Measurements from ENCODE around the gene C4orf50. TPM values are rescaled to one million over a fixed set of nuclear protein-coding genes. Genes with fewer than 3 reads are reported as not detected.

C4orf50 gene
- total and polyA plus RNA-seq, 2 of the 4 experiments (the other 2 are of a cell fraction), result not detected

- POLR2A ChIA-PET (ENCODE audit: unreplicated experiment), result no interaction called here
- WGBS, 2 experiments (ENCODE audit: extremely low coverage in 2 of 2, insufficient read length in 1 of 2), result no CpG with 5 or more reads among the region's 3 CpGs
Measured at GRCh38 chr4:5908876-5909427, 109.3 kb downstream of the C4orf50 start.

More at GRCh38 chr4:5908876-5909427, 109.3 kb downstream of the C4orf50 start:
- H2BK5ac ChIP-seq (ENCODE audit: low read depth, low read length, poor library complexity, severe bottlenecking), result no peak overlapping the region
- H3K23ac ChIP-seq (ENCODE audit: low read depth, low read length), result no peak overlapping the region
- in situ Hi-C loops (cut with MboI; ENCODE audit: low sequenced_read_pairs), result no loop called here
- H3K4ac ChIP-seq (ENCODE audit: low read depth, low read length), result no peak overlapping the region
- H3K4me3 ChIP-seq (ENCODE audit: insufficient read depth, low read depth, low read length), result no peak overlapping the region
- TF ChIP-seq RFX5 (IDR thresholded peaks at IDR 0.05; ENCODE audit: low read depth, low read length), result no peak
- TF ChIP-seq MXI1 (IDR thresholded peaks at IDR 0.05; ENCODE audit: borderline replicate concordance, low read depth, low read length), result no peak
- TF ChIP-seq SMC3 (IDR thresholded peaks at IDR 0.05; ENCODE audit: low read depth, low read length), result no peak
- TF ChIP-seq MAZ (IDR thresholded peaks at IDR 0.05; ENCODE audit: borderline replicate concordance, low read depth, low read length), result no peak
- TF ChIP-seq MAFK (IDR thresholded peaks at IDR 0.05; ENCODE audit: low read depth, low read length), result no peak
- TF ChIP-seq FOS (IDR thresholded peaks at IDR 0.05; ENCODE audit: low read depth, low read length), result no peak
- TF ChIP-seq CEBPB (IDR thresholded peaks at IDR 0.05; ENCODE audit: low read depth, low read length), result no peak
- no peak for TF ChIP-seq RAD21 (IDR thresholded peaks at IDR 0.05; ENCODE audit: low read length)
- TF ChIP-seq POLR2A (IDR thresholded peaks at IDR 0.05; ENCODE audit: low read depth, low read length), result no peak
- TF ChIP-seq, protein P1, sequence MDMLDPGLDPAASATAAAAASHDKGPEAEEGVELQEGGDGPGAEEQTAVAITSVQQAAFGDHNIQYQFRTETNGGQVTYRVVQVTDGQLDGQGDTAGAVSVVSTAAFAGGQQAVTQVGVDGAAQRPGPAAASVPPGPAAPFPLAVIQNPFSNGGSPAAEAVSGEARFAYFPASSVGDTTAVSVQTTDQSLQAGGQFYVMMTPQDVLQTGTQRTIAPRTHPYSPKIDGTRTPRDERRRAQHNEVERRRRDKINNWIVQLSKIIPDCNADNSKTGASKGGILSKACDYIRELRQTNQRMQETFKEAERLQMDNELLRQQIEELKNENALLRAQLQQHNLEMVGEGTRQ (IDR thresholded peaks at IDR 0.05; ENCODE audit: low read depth, low read length), result no peak
- TF ChIP-seq CHD1 (IDR thresholded peaks at IDR 0.05; ENCODE audit: low read depth, low read length), result no peak
- no peak for TF ChIP-seq BHLHE40 (IDR thresholded peaks at IDR 0.05; ENCODE audit: low read depth, low read length)
- TF ChIP-seq NFE2L2 (IDR thresholded peaks at IDR 0.05; ENCODE audit: low read depth, low read length), result no peak
- TF ChIP-seq, protein P2, sequence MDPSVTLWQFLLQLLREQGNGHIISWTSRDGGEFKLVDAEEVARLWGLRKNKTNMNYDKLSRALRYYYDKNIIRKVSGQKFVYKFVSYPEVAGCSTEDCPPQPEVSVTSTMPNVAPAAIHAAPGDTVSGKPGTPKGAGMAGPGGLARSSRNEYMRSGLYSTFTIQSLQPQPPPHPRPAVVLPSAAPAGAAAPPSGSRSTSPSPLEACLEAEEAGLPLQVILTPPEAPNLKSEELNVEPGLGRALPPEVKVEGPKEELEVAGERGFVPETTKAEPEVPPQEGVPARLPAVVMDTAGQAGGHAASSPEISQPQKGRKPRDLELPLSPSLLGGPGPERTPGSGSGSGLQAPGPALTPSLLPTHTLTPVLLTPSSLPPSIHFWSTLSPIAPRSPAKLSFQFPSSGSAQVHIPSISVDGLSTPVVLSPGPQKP (IDR thresholded peaks at IDR 0.05; ENCODE audit: borderline replicate concordance, low read depth, low read length), result no peak
- no peaks in the 10 kb centered on the region for H3K79me1 ChIP-seq (ENCODE audit: low read depth in 1 of 2, low read length in 2 of 2)
- no peak overlapping the region for H4K91ac ChIP-seq (ENCODE audit: insufficient read depth, low read depth, low read length)
- H3K9me1 ChIP-seq (ENCODE audit: insufficient read depth, low read length), result no peaks in the 10 kb centered on the region
- H2BK20ac ChIP-seq (ENCODE audit: low read depth, low read length), result no peak overlapping the region
- H3K9ac ChIP-seq (ENCODE audit: low read depth, low read length), result no peak overlapping the region
- ATAC-seq (ENCODE audit: low read depth) (no peak), DNase-seq (no peak)
- intact Hi-C loops (cut with micrococcal nuclease), result no loop called here
- no peak overlapping the region for H3K56ac ChIP-seq (ENCODE audit: extremely low read depth, insufficient read depth, low read length)
- peaks cover 2% of the 10 kb centered on the region; the same call in 1 of the 2 replicates for H3K9me3 ChIP-seq (ENCODE audit: control insufficient read depth, insufficient read depth, low read length)
- BruUV-seq (replicated peaks), result no TSS peak
- dilution Hi-C loops (cut with HindIII; ENCODE audit: low sequenced_read_pairs, unreplicated experiment), result no loop called here
- no peak overlapping the region for H2BK15ac ChIP-seq (ENCODE audit: low read depth, low read length)
- no peaks in the 10 kb centered on the region; the same call in 1 of the 2 replicates for H3K27me3 ChIP-seq (ENCODE audit: control insufficient read depth, insufficient read depth, low read length)
- no peak overlapping the region for H2BK120ac ChIP-seq (ENCODE audit: low read depth, low read length)
- H4K5ac ChIP-seq (ENCODE audit: low read depth, low read length), result no peak overlapping the region
- no peak overlapping the region for H2AFZ ChIP-seq (replicated peaks; ENCODE audit: low read length, poor library complexity)
- no peak overlapping the region for H3K4me2 ChIP-seq (ENCODE audit: low read depth, low read length)
- H3K18ac ChIP-seq (ENCODE audit: low read depth, low read length), result no peak overlapping the region
- CTCF ChIA-PET, result no interaction called here
- no peak overlapping the region for H3K27ac ChIP-seq (ENCODE audit: insufficient read depth, low read length)
- no peak overlapping the region for H3K14ac ChIP-seq (replicated peaks; ENCODE audit: low read depth, low read length)
- H2AK9ac ChIP-seq (replicated peaks; ENCODE audit: low read depth, low read length, poor library complexity), result no peak overlapping the region
- no peak overlapping the region for H4K8ac ChIP-seq (ENCODE audit: low read depth in 2 of 2, low read length in 2 of 2)
- no peaks in the 10 kb centered on the region for H3K36me3 ChIP-seq (ENCODE audit: control insufficient read depth, insufficient read depth, low read length)
- H3K4me1 ChIP-seq (ENCODE audit: control insufficient read depth, insufficient read depth, low read length), result no peaks in the 10 kb centered on the region
- H2AK5ac ChIP-seq (ENCODE audit: low read depth, low read length), result no peak overlapping the region
- no peaks in the 10 kb centered on the region for H4K20me1 ChIP-seq (ENCODE audit: insufficient read depth, low read length)

All from IMR-90 (cell line).